GM15510 (cell line): Measurements from ENCODE around the gene VOPP1.

Experiments
- POLR2A ChIP-seq: IDR thresholded peaks from 3 replicates; pipeline ENCODE4 v1.6.1; 2011; ENCODE audit warnings: borderline replicate concordance; ENCODE audit not compliant: insufficient read length; ENCODE audit errors: extremely low read depth

Gene VOPP1

GRCh38 chr7:55558962-55559920 lies 13.1 kb downstream of the VOPP1 start:
- no peak for TF ChIP-seq POLR2A

- TF ChIP-seq POLR2A = peak; percentile 33
Observed at GRCh38 chr7:55557666-55558188, 14.6 kb downstream of the VOPP1 start.

- TF ChIP-seq POLR2A = no peak
Observed at GRCh38 chr7:55556492-55556891, 15.8 kb downstream of the VOPP1 start.

- no peak for TF ChIP-seq POLR2A
Observed at GRCh38 chr7:55556031-55556430, 16.3 kb downstream of the VOPP1 start.

GRCh38 chr7:55555160-55555559 lies 17.1 kb downstream of the VOPP1 start:
- no peak for TF ChIP-seq POLR2A

- TF ChIP-seq POLR2A = no peak
Observed at GRCh38 chr7:55554038-55554437, 18.3 kb downstream of the VOPP1 start.

GRCh38 chr7:55553024-55553345 lies 19.3 kb downstream of the VOPP1 start:
- TF ChIP-seq POLR2A = no peak

- TF ChIP-seq POLR2A = no peak
Observed at GRCh38 chr7:55552320-55553023, 19.8 kb downstream of the VOPP1 start.

- TF ChIP-seq POLR2A = no peak
Observed at GRCh38 chr7:55550841-55551537, 21.3 kb downstream of the VOPP1 start.

- TF ChIP-seq POLR2A = no peak
Observed at GRCh38 chr7:55550010-55550663, 22.2 kb downstream of the VOPP1 start.

GRCh38 chr7:55549457-55549856 lies 22.8 kb downstream of the VOPP1 start:
- no peak for TF ChIP-seq POLR2A

GRCh38 chr7:55548295-55548731 lies 24.0 kb downstream of the VOPP1 start:
- no peak for TF ChIP-seq POLR2A

GRCh38 chr7:55546814-55547213 lies 25.5 kb downstream of the VOPP1 start:
- no peak for TF ChIP-seq POLR2A

- TF ChIP-seq POLR2A = no peak
Observed at GRCh38 chr7:55545496-55545895, 26.8 kb downstream of the VOPP1 start.
